Upper lobe of right lung (tissue), 1 donor: ENCODE data around the gene FBLIM1. TPM values are rescaled to one million over a fixed set of nuclear protein-coding genes. Genes with fewer than 3 reads are reported as not detected.
A peak's percentile ranks its signal among the peaks of the same experiment; 100 is the strongest.

Source experiments
- ATAC-seq: fragments of 200-7000 bp; cut with Tn5 transposase; one replicate; pipeline ENCODE4 v1.9.1; 2020; ENCODE audit warnings: mild to moderate bottlenecking, moderate library complexity
- DNase-seq: peaks from one replicate; pipeline ENCODE4 v3.0.0-alpha.2; 2020
- H3K27ac ChIP-seq: fragments of 200-600 bp; one replicate; pipeline ENCODE4 v1.8.0; 2022
- H3K27me3 ChIP-seq: fragments of 200-600 bp; one replicate; pipeline ENCODE4 v1.8.0; 2022; ENCODE audit warnings: mild to moderate bottlenecking
- H3K36me3 ChIP-seq: fragments of 200-600 bp; one replicate; pipeline ENCODE4 v1.8.0; 2022
- H3K4me1 ChIP-seq: fragments of 200-600 bp; one replicate; pipeline ENCODE4 v1.8.0; 2022
- H3K4me3 ChIP-seq: fragments of 200-600 bp; one replicate; pipeline ENCODE4 v1.8.0; 2022; ENCODE audit warnings: mild to moderate bottlenecking
- H3K9me3 ChIP-seq: fragments of 200-600 bp; one replicate; pipeline ENCODE4 v1.8.0; 2022
- intact Hi-C: fragments of 100-400 bp; cut with DNase I; formaldehyde crosslinking; loops from one replicate; pipeline ENCODE4 v1.11.0; 2022
- total RNA-seq: library from RNA; stranded (reverse); fragmentation: NEBNext Ultra II Directional; extraction: Animal tissue kit (Norgen Biotek cat#: 25700); gene quantifications from one replicate; pipeline ENCODE4 v1.2.1, GENCODE V29; 2021
- TF ChIP-seq, protein P1 (sequence below): fragments of 200-600 bp; IDR thresholded peaks from one replicate; pipeline ENCODE4 v1.8.0; 2022; ENCODE audit warnings: antibody characterized with exemption
- donor health status: DM: no; HTN: yes; CAD: no; lungs with severe emphysema.

FBLIM1 gene
- total RNA-seq, 1 donor from 2014 or later = 39.0 TPM

GRCh38 chr1:15797614-15798390 is 39.2 kb downstream of the FBLIM1 start:
- H3K4me3 ChIP-seq = no peak overlapping the region
- H3K36me3 ChIP-seq = no peaks in the 10 kb centered on the region
- TF ChIP-seq, protein P1, sequence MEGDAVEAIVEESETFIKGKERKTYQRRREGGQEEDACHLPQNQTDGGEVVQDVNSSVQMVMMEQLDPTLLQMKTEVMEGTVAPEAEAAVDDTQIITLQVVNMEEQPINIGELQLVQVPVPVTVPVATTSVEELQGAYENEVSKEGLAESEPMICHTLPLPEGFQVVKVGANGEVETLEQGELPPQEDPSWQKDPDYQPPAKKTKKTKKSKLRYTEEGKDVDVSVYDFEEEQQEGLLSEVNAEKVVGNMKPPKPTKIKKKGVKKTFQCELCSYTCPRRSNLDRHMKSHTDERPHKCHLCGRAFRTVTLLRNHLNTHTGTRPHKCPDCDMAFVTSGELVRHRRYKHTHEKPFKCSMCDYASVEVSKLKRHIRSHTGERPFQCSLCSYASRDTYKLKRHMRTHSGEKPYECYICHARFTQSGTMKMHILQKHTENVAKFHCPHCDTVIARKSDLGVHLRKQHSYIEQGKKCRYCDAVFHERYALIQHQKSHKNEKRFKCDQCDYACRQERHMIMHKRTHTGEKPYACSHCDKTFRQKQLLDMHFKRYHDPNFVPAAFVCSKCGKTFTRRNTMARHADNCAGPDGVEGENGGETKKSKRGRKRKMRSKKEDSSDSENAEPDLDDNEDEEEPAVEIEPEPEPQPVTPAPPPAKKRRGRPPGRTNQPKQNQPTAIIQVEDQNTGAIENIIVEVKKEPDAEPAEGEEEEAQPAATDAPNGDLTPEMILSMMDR = no peak
- H3K27ac ChIP-seq = peak overlapping the region; percentile 47
- H3K27me3 ChIP-seq = no peaks in the 10 kb centered on the region
- peaks cover 29% of the 10 kb centered on the region for H3K4me1 ChIP-seq
- DNase-seq = no peak
- no peaks in the 10 kb centered on the region for H3K9me3 ChIP-seq
- intact Hi-C loops = no loop called here
- no peak for ATAC-seq

- Histone ChIP-seq H3K4me1 (peaks cover 29% of the 10 kb centered on the region), H3K4me3 (no peak overlapping the region), H3K9me3 (no peaks in the 10 kb centered on the region), H3K27me3 (no peaks in the 10 kb centered on the region), H3K27ac (peak overlapping the region; percentile 63), H3K36me3 (no peaks in the 10 kb centered on the region)
- DNase-seq = peak; percentile 80
- TF ChIP-seq, protein P1 = no peak
- ATAC-seq = peak; percentile 82
- intact Hi-C loops = no loop called here
Observed at GRCh38 chr1:15799004-15799867, 40.6 kb downstream of the FBLIM1 start.

- TF ChIP-seq, protein P1 = no peak
- Histone ChIP-seq H3K36me3 (no peaks in the 10 kb centered on the region), H3K4me3 (no peak overlapping the region), H3K4me1 (peaks cover 29% of the 10 kb centered on the region), H3K27ac (peak overlapping the region; percentile 63), H3K9me3 (no peaks in the 10 kb centered on the region), H3K27me3 (no peaks in the 10 kb centered on the region)
- ATAC-seq = peak; percentile 76
- peak; percentile 76 for DNase-seq
- intact Hi-C loops = no loop called here
Observed at GRCh38 chr1:15799928-15800835, 41.6 kb downstream of the FBLIM1 start.

GRCh38 chr1:15802234-15802965 is 43.8 kb downstream of the FBLIM1 start:
- DNase-seq (no peak), ATAC-seq (no peak)
- TF ChIP-seq, protein P1 = no peak
- H3K4me3 ChIP-seq = no peak overlapping the region
- peaks cover 23% of the 10 kb centered on the region for H3K4me1 ChIP-seq
- no peak overlapping the region for H3K27ac ChIP-seq
- no peaks in the 10 kb centered on the region for H3K27me3 ChIP-seq
- no peaks in the 10 kb centered on the region for H3K9me3 ChIP-seq
- no peaks in the 10 kb centered on the region for H3K36me3 ChIP-seq
- intact Hi-C loops = no loop called here

- ATAC-seq = no peak
- TF ChIP-seq, protein P1 = peak; percentile 37
- Histone ChIP-seq H3K4me1 (peaks cover 23% of the 10 kb centered on the region), H3K4me3 (no peak overlapping the region), H3K9me3 (no peaks in the 10 kb centered on the region), H3K36me3 (no peaks in the 10 kb centered on the region), H3K27ac (no peak overlapping the region), H3K27me3 (no peaks in the 10 kb centered on the region)
- no peak for DNase-seq
- intact Hi-C loops = no loop called here
Observed at GRCh38 chr1:15803380-15803779, 44.8 kb downstream of the FBLIM1 start.
